Nephron progenitor cell (in vitro differentiated cells): Measurements from ENCODE around the gene PQBP1.

ENCODE experiments used
- DNase-seq: peaks from one replicate; pipeline ENCODE4 v3.0.0; 2021
- H3K27ac Mint-ChIP-seq: 2 replicates; pipeline ENCODE4 v1.8.0; 2021; ENCODE audit warnings: mild to moderate bottlenecking, moderate library complexity, mixed read lengths
- H3K27me3 Mint-ChIP-seq: 2 replicates; pipeline ENCODE4 v1.8.0; 2021; ENCODE audit warnings: mild to moderate bottlenecking, low read depth, mixed read lengths; ENCODE audit not compliant: poor library complexity
- H3K36me3 Mint-ChIP-seq: 2 replicates; pipeline ENCODE4 v1.8.0; 2021; ENCODE audit warnings: low read depth, mixed read lengths
- H3K4me1 Mint-ChIP-seq: 2 replicates; pipeline ENCODE4 v1.8.0; 2021; ENCODE audit warnings: mixed read lengths
- H3K4me3 Mint-ChIP-seq: 2 replicates; pipeline ENCODE4 v1.8.0; 2021; ENCODE audit warnings: mild to moderate bottlenecking, moderate library complexity, mixed read lengths
- H3K9me3 Mint-ChIP-seq: 2 replicates; pipeline ENCODE4 v1.8.0; 2021; ENCODE audit warnings: mild to moderate bottlenecking, moderate library complexity, mixed read lengths
- CTCF ChIP-seq: fragments of 200-600 bp; sonication (generic); IDR thresholded peaks from 2 replicates; pipeline ENCODE4 v1.5.0; 2021; ENCODE audit warnings: antibody characterized with exemption

Gene PQBP1

GRCh38 chrX:48908600-48908999, 10.9 kb downstream of the PQBP1 start:
- TF ChIP-seq CTCF: no peak
- peaks cover 27% of the 10 kb centered on the region for H3K9me3 Mint-ChIP-seq
- no peak overlapping the region for H3K4me3 Mint-ChIP-seq
- peaks cover 27% of the 10 kb centered on the region for H3K4me1 Mint-ChIP-seq
- H3K36me3 Mint-ChIP-seq: peaks cover 13% of the 10 kb centered on the region
- DNase-seq: no peak
- H3K27me3 Mint-ChIP-seq: peaks cover 7% of the 10 kb centered on the region
- no peak overlapping the region for H3K27ac Mint-ChIP-seq

GRCh38 chrX:48909703-48910294, 12.1 kb downstream of the PQBP1 start:
- H3K27me3 Mint-ChIP-seq: peaks cover 7% of the 10 kb centered on the region
- H3K27ac Mint-ChIP-seq: no peak overlapping the region
- no peak overlapping the region for H3K4me3 Mint-ChIP-seq
- DNase-seq: no peak
- peaks cover 30% of the 10 kb centered on the region for H3K9me3 Mint-ChIP-seq
- no peak for TF ChIP-seq CTCF
- peaks cover 27% of the 10 kb centered on the region for H3K4me1 Mint-ChIP-seq
- peaks cover 9% of the 10 kb centered on the region for H3K36me3 Mint-ChIP-seq

- H3K4me1 Mint-ChIP-seq: peaks cover 27% of the 10 kb centered on the region
- peak overlapping the region; percentile 83 for H3K27ac Mint-ChIP-seq
- no peak for DNase-seq
- no peak for TF ChIP-seq CTCF
- H3K36me3 Mint-ChIP-seq: peaks cover 9% of the 10 kb centered on the region
- H3K4me3 Mint-ChIP-seq: peak overlapping the region; percentile 93
- peaks cover 33% of the 10 kb centered on the region for H3K9me3 Mint-ChIP-seq
- H3K27me3 Mint-ChIP-seq: peaks cover 7% of the 10 kb centered on the region
These were observed 13.2 kb downstream of the PQBP1 start for GRCh38 chrX:48910926-48911411.

GRCh38 chrX:48911412-48912182, 13.9 kb downstream of the PQBP1 start, which contains the start of gene SLC35A2:
TSS of gene SLC35A2 (minus strand) at chrX:48911646. CDS start at chrX:48911636, 10 bp downstream.
- Mint-ChIP-seq H3K9me3 (peaks cover 33% of the 10 kb centered on the region), H3K27ac (peak within 1 kb of the TSS; percentile 83), H3K27me3 (peaks cover 7% of the 10 kb centered on the region), H3K4me1 (peaks cover 27% of the 10 kb centered on the region), H3K36me3 (peaks cover 9% of the 10 kb centered on the region), H3K4me3 (peak within 1 kb of the TSS; percentile 93)
- no peak for TF ChIP-seq CTCF
- peak; percentile 77 for DNase-seq

GRCh38 chrX:48913605-48914366, 16.1 kb downstream of the PQBP1 start:
- Mint-ChIP-seq H3K27me3 (peaks cover 10% of the 10 kb centered on the region), H3K9me3 (peaks cover 38% of the 10 kb centered on the region), H3K36me3 (peaks cover 3% of the 10 kb centered on the region), H3K27ac (no peak overlapping the region), H3K4me1 (peaks cover 43% of the 10 kb centered on the region), H3K4me3 (no peak overlapping the region)
- DNase-seq: no peak
- TF ChIP-seq CTCF: no peak
